HEK293T (cell line): Measurements from ENCODE around the gene TECR.

Experiments used
- FOXM1 ChIP-seq: fragments of 450-650 bp; IDR thresholded peaks from 2 replicates; pipeline ENCODE4 v1.6.1; 2017; ENCODE audit warnings: mild to moderate bottlenecking, borderline replicate concordance
- HDGF ChIP-seq: fragments of 450-650 bp; IDR thresholded peaks from 2 replicates; pipeline ENCODE4 v1.6.1; 2017; ENCODE audit warnings: antibody characterized with exemption, borderline replicate concordance
- L3MBTL2 ChIP-seq: fragments of 450-650 bp; conservative IDR thresholded peaks from 2 replicates; pipeline ENCODE4 v1.6.1; 2016; ENCODE audit warnings: mild to moderate bottlenecking
- SUZ12 ChIP-seq: fragments of 450-650 bp; IDR thresholded peaks from 2 replicates; pipeline ENCODE4 v1.6.1; 2016; ENCODE audit warnings: mild to moderate bottlenecking
- ZNF384 ChIP-seq: fragments of 450-650 bp; IDR thresholded peaks from 2 replicates; pipeline ENCODE4 v1.6.1; 2016

- no peak for TF ChIP-seq FOXM1
- no peak for TF ChIP-seq HDGF
- no peak for TF ChIP-seq L3MBTL2
- no peak for TF ChIP-seq ZNF384
- TF ChIP-seq SUZ12: no peak
These were observed 9.5 kb upstream of the TECR start for GRCh38 chr19:14519860-14520407.
